Measurements from ENCODE around the gene ANTKMT. TPM values are rescaled to one million over a fixed set of nuclear protein-coding genes. Genes with fewer than 3 reads are reported as not detected.

ANTKMT gene
- total RNA-seq, 2 experiments from 2014 or later, result 12.3 to 14.2 TPM

DNA sequence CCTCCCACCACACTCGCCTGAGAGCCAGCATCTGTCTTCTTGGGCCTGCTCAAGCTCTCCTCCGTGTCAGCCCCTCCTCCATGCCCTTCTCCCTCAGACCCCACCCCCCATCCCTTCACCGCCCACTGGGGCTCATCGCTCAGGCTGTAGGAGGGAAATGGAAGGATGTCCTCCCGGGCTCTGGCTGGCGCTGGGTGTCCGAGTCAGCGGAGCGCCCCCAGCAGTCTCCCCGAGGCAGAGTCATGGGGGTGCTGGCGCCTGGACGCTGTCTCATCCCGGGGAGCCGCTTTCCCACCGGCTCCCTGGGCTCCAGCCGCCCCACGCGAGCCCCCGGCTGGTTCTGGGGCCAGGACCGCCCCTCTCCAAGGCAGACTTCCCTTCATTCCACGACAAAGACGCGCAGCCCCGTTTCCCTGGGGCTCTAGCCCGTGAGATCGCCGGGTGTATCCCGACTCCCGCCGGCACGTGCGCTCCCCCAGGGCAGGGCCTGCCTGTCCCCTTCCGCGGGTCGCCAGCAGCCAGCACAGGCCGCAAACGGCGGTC, 428 bp upstream of the ANTKMT start:
- ATAC-seq, result peak; percentile 29
- Mint-ChIP-seq H3K27ac (peak overlapping the region; percentile 77), H3K4me3 (peak overlapping the region; percentile 77), H3K4me1 (ENCODE audit: low read depth) (peaks cover 25% of the 10 kb centered on the region), H3K9me3 (ENCODE audit: insufficient read depth) (no peaks in the 10 kb centered on the region), H3K27me3 (ENCODE audit: low read depth) (peaks cover 4% of the 10 kb centered on the region), H3K36me3 (ENCODE audit: low read depth) (no peaks in the 10 kb centered on the region)
- CTCF ChIA-PET, result interaction anchor here (0.8 to 2.5 kb wide), 11 partner anchors 8 to 65 kb away, joined by 3 to 19 read pairs (median 5); partner anchors contain the start of genes CIAO3 and JMJD8
- POLR2A ChIA-PET, result interaction anchor here (1.1 to 2.3 kb wide), 4 partner anchors 9 to 31 kb away, joined by 4 to 10 read pairs (median 5); no protein-coding TSS in a partner anchor
- DNase-seq, result peak; percentile 59

DNA sequence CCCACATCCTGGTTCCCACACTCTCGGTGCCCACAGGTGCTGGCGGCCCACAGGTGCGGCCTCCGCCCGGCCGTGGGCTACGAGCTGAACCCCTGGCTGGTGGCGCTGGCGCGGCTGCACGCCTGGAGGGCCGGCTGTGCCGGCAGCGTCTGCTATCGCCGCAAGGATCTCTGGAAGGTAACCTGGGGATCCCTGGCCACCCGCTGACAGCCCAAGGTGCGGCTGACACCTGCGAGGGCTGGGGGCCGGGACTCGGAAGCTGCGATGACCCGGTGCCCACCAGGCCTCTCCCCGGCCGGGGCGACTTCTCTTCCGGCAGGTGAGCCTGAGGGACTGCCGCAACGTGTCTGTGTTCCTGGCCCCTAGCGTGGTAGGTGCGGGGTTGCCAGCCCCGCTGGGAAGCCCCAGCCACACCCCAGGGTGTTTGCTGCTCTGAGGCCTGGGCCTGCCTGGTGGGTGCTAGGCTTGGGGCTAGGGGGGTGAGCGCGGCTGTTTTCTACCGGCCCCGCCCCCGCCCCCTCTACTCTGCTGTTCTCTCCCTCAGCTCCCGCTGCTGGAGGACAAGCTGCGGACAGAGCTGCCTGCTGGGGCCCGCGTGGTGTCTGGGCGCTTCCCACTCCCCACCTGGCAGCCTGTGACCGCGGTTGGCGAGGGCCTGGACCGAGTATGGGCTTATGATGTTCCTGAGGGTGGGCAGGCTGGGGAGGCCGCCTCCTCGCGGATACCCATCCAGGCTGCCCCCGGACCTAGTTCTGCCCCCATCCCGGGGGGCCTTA, 1.0 kb downstream of the ANTKMT start:
- no peak overlapping the region for H3K27ac Mint-ChIP-seq
- H3K36me3 Mint-ChIP-seq (ENCODE audit: low read depth), result no peaks in the 10 kb centered on the region

DNA sequence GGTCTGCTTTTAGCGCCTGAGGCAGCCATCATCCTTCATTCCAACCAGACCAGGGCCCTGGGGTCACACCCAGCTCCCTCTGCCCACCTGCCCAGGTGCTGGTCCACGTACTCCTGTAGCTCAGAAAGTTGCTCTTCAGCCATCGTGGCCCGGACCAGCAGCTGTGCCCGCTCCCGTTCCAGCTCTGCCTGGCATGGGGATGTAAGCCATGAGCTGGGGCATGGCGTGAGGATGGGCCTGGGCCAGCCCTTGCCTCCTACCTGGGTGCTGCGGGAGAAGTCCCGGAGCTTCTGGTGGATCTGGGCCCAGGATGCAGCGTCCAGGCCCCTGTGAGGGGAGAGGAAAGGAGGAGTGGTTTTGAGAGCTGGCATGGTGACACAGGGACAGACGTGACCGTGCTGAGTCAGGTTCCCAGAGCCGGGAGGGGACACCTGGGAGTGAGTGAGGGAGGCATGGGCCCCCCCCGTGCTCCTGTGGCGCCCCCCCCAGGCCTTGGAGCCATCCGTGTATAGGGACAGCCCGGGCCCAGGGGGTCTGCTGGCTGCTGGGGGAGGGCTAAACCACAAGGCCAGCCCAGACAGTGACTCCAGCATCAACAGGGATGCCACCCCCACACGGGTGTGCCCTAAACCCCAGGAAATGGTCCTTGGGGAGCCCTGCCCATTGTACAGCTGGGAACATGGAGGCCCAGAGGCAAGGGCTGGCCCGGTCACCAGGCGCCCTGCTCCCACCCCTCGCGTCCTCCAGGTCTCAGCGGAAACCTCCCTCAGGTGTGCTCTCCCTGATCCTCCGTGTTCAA, 2.1 kb downstream of the ANTKMT start:
- H3K27me3 Mint-ChIP-seq (ENCODE audit: low read depth), result no peaks in the 10 kb centered on the region
- POLR2A ChIA-PET, result interaction anchor here (0.5 to 0.6 kb wide), 2 partner anchors 86 to 1500 kb away, joined by 4 read pairs; partner anchors contain the start of gene E4F1
- CTCF ChIA-PET, result interaction anchor here (1.3 to 1.9 kb wide), 2 partner anchors 10 to 18 kb away, joined by 4 to 8 read pairs; partner anchors contain the start of gene CIAO3
- no peaks in the 10 kb centered on the region for H3K36me3 Mint-ChIP-seq (ENCODE audit: low read depth)
- no peak overlapping the region for H3K4me3 Mint-ChIP-seq
- H3K9me3 Mint-ChIP-seq (ENCODE audit: insufficient read depth), result no peaks in the 10 kb centered on the region
- H3K27ac Mint-ChIP-seq, result no peak overlapping the region
- ATAC-seq, result no peak
- DNase-seq, result no peak
- peaks cover 20% of the 10 kb centered on the region for H3K4me1 Mint-ChIP-seq (ENCODE audit: low read depth)

More for the DNA sequence above, 1.0 kb downstream of the ANTKMT start:
- Mint-ChIP-seq H3K4me3 (no peak overlapping the region), H3K27me3 (ENCODE audit: low read depth) (no peaks in the 10 kb centered on the region), H3K9me3 (ENCODE audit: insufficient read depth) (no peaks in the 10 kb centered on the region), H3K4me1 (ENCODE audit: low read depth) (peaks cover 20% of the 10 kb centered on the region)
- ATAC-seq (no peak), DNase-seq (no peak)
- ChIA-PET CTCF (interaction anchor here (0.9 to 2.5 kb wide), 5 partner anchors 10 to 63 kb away, joined by 3 to 19 read pairs (median 4); partner anchors contain the start of gene CIAO3), POLR2A (interaction anchor here (0.6 to 1.7 kb wide), 6 partner anchors 14 to 277 kb away, joined by 3 to 6 read pairs (median 4); partner anchors contain the start of genes METTL26 and WDR24)

DNA sequence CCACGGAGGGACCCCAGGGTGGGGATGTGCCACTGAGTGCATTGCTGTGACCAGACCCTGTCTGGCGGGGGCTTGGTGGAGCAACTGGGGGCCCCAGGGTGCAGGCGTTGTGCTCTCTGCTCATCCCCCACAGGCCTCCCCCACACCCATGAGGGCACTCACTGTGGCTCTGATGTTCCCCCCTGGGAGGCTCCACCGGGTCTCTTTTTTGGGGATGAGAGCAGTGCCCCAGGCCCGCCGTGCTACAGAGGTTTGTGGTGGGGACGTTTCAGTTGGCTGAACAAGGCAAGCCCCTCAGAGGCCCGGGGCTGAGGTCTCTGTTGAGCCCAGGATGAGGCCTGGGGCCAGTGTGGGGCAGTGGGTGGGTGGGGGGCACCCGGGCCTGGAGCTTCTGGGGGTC, 2.7 kb downstream of the ANTKMT start:
- H3K4me1 Mint-ChIP-seq (ENCODE audit: low read depth), result peaks cover 19% of the 10 kb centered on the region
- ATAC-seq (no peak), DNase-seq (no peak)
- H3K4me3 Mint-ChIP-seq, result no peak overlapping the region
- no peak overlapping the region for H3K27ac Mint-ChIP-seq
- ChIA-PET POLR2A (interaction anchor here (0.5 to 0.9 kb wide), 3 partner anchors 34 to 1499 kb away, joined by 3 to 4 read pairs (median 4); partner anchors contain the start of genes E4F1 and WDR24), CTCF (interaction anchor here (1.9 kb wide), 1 partner anchor 11 kb away, joined by 8 read pairs; no protein-coding TSS in a partner anchor)
- no peaks in the 10 kb centered on the region for H3K36me3 Mint-ChIP-seq (ENCODE audit: low read depth)
- no peaks in the 10 kb centered on the region for H3K9me3 Mint-ChIP-seq (ENCODE audit: insufficient read depth)
- no peaks in the 10 kb centered on the region for H3K27me3 Mint-ChIP-seq (ENCODE audit: low read depth)

DNA sequence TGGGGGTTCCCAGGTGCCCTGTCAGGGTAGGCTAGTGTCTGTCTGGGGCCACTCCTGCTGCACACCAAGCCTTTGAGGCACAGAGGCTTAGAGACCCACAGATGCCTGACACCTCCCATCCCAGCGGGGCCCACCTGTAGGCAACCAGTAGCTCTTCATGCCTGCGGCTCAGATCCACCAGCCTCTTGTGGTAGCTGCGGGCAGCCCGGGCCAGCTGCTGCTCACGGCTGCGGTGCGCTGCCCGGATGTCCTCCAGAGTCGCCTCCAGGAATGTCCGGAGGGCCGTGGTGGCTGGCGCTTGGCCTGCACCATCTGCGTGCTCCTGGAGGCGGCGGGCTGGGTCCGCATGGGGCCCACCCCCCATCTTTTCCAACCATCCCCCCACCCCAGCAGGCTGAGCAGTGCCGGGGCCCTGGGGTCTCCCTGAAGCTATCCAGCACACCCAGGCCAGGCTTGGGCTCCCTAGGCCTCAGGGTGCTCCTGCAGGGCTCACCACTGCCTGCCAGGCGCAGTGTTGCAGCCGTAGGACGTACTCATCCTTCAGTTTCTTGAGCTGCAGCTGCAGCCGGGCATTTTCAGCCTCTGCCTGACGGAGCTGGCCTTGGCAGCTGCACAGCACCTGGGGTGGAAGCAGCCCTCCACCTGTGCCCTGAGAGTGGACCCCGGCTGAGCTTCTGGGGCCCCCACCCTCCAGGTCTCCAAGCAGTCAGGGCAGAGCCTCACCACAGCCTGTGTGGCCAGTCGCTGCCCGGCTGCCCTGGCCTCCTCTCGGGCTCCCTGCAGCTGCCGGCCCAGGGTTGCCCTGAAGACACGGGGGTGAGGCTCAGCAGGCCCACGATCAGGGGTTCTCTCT, 3.5 kb downstream of the ANTKMT start:
- ATAC-seq (no peak), DNase-seq (no peak)
- H3K4me1 Mint-ChIP-seq (ENCODE audit: low read depth), result peaks cover 12% of the 10 kb centered on the region
- H3K27me3 Mint-ChIP-seq (ENCODE audit: low read depth), result no peaks in the 10 kb centered on the region
- no peak overlapping the region for H3K4me3 Mint-ChIP-seq
- H3K36me3 Mint-ChIP-seq (ENCODE audit: low read depth), result no peaks in the 10 kb centered on the region
- CTCF ChIA-PET, result interaction anchor here (0.6 to 1.9 kb wide), 3 partner anchors 12 to 20 kb away, joined by 3 to 8 read pairs (median 3); no protein-coding TSS in a partner anchor
- POLR2A ChIA-PET, result interaction anchor here (0.8 to 0.9 kb wide), 2 partner anchors 35 to 60 kb away, joined by 3 to 4 read pairs; partner anchors contain the start of gene WDR24
- no peaks in the 10 kb centered on the region for H3K9me3 Mint-ChIP-seq (ENCODE audit: insufficient read depth)
- no peak overlapping the region for H3K27ac Mint-ChIP-seq

DNA sequence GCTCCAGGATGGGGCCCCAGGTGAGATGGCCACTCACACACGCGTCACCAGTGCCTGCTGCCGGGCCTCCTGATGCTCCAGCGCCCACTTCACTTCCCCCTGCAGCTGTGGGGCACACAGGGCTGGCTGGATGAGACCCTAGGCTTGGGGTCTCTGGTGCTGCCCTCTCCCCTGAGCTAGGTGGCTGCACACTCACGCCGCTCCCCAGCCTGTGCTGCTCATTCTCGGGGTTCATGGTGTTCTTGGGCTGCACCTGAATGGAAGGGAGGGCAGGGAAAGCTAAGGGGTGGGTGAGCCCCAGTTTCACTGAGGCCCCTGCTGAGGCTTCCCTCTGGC, 4.1 kb downstream of the ANTKMT start:
- Mint-ChIP-seq H3K4me1 (ENCODE audit: low read depth) (peaks cover 7% of the 10 kb centered on the region), H3K36me3 (ENCODE audit: low read depth) (no peaks in the 10 kb centered on the region), H3K27ac (no peak overlapping the region), H3K4me3 (no peak overlapping the region), H3K27me3 (ENCODE audit: low read depth) (no peaks in the 10 kb centered on the region), H3K9me3 (ENCODE audit: insufficient read depth) (no peaks in the 10 kb centered on the region)
- DNase-seq (no peak), ATAC-seq (no peak)
- POLR2A ChIA-PET, result no interaction called here
- CTCF ChIA-PET, result interaction anchor here (1.0 to 1.1 kb wide), 3 partner anchors 12 to 18 kb away, joined by 3 to 4 read pairs (median 4); no protein-coding TSS in a partner anchor

DNA sequence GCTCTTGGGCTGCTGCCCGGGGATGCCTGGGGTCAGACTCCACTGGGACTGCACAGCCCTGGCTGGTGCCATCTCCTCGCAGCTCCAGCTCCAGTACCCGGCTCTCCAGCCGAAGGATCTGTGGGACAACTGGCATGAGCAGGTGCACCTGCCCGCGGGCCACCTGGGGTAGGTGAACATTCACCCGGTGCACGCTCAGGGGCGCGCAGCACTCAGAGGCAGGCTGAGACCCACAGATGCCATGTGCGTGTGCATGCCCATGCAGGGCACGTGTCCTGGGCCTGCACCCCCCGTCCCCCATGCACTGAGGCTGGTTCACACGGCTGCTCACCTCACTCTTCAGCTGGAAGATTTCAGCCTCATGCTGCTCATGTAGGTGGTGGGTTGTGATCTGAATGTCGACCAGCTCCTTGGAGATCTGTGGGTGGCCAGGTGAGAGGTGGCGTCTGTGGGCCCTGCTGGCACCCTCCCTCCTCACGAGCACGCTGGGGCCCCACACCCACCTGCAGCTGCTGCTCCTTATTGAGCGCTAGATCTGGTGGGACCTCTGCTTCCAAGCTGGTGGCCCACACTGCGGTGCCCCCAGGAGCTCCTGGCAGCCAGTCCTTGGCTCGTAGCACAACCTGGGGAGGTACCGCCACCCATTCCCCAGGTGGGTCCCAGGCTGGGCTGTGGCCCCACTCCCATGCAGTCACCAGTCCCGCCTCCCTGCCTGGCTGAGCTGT, 4.7 kb downstream of the ANTKMT start:
- POLR2A ChIA-PET, result no interaction called here
- Mint-ChIP-seq H3K9me3 (ENCODE audit: insufficient read depth) (no peaks in the 10 kb centered on the region), H3K27ac (no peak overlapping the region), H3K36me3 (ENCODE audit: low read depth) (no peaks in the 10 kb centered on the region), H3K4me3 (no peak overlapping the region), H3K27me3 (ENCODE audit: low read depth) (no peaks in the 10 kb centered on the region), H3K4me1 (ENCODE audit: low read depth) (peaks cover under 1% of the 10 kb centered on the region)
- DNase-seq (no peak), ATAC-seq (no peak)
- CTCF ChIA-PET, result interaction anchor here (0.9 to 1.1 kb wide), 4 partner anchors 10 to 18 kb away, joined by 3 to 4 read pairs (median 4); no protein-coding TSS in a partner anchor

DNA sequence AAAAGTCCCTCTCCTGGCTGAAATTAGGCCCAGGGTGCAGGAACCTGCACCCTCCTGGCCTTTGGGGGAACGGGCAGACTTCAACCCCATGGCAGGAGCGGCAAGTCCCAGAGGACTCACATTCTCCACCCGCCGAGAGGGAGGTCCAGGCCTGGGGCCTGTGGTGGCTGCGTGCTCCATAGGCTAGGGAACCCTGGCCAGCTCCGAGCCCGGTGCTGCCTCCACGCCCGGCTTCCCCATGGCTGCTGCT, 5.2 kb downstream of the ANTKMT start:
- ChIA-PET POLR2A (no interaction called here), CTCF (interaction anchor here (0.9 to 1.1 kb wide), 3 partner anchors 10 to 13 kb away, joined by 3 to 4 read pairs (median 4); no protein-coding TSS in a partner anchor)
- DNase-seq, result no peak
- H3K4me3 Mint-ChIP-seq, result no peak overlapping the region
- no peak for ATAC-seq
- no peaks in the 10 kb centered on the region for H3K9me3 Mint-ChIP-seq (ENCODE audit: insufficient read depth)
- no peak overlapping the region for H3K27ac Mint-ChIP-seq
- H3K36me3 Mint-ChIP-seq (ENCODE audit: low read depth), result no peaks in the 10 kb centered on the region
- H3K27me3 Mint-ChIP-seq (ENCODE audit: low read depth), result no peaks in the 10 kb centered on the region
- H3K4me1 Mint-ChIP-seq (ENCODE audit: low read depth), result no peaks in the 10 kb centered on the region

DNA sequence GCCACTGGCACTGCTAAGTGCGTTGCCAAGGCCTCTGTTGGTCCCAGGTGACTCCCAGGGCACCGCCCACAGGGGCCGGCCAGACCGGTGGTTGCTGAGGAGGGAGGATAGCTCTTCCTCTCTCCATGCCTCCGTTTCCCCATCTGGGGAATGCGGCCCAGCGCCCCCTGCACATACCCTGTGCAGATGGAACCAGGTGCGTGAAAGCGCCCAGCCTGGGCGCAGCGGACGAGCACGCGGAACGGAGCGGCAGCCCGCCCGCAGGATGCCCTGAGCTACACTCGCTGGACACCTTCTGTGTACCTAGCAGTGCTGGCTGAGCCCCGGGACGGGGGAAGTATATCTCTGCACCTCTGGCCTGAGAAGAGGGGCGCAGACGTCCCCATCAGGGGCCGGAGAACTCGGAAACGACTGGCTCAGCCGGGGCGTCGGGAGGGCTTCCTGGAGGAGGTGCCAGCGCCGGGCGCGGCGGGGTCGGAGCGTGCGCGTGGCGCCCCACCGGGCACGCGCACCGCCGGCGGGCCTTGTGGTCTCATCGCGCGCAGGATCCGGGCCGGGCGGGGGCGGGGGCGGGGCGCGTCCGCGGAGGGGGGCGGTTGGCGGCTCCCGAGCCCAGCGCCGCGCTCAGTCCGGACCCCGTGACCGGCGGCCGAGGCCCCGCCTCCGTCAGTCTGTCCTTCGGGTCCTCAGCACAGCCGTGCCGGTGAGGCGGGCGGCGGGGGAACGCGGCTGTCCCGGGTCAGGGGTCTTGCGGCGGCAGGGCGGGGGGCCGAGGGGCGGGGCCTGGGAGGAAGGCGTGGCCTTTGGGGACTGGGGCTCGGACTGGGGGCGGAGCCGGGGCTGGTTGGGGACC, 5.7 kb downstream of the ANTKMT start, which contains the start of the genes CCDC78 and HAGHL:
CCDC78 (minus strand) TSS at position 6 of the 853 bp plus-strand sequence. CDS start 76 bp downstream, outside the sequence.
HAGHL (plus strand) TSS at position 669 of the 853 bp plus-strand sequence. CDS start 404 bp downstream, outside the sequence.
- no peaks in the 10 kb centered on the region for H3K36me3 Mint-ChIP-seq (ENCODE audit: low read depth)
- peak; percentile 47 for ATAC-seq
- peak within 1 kb of the TSS; percentile 72 for H3K4me3 Mint-ChIP-seq
- H3K4me1 Mint-ChIP-seq (ENCODE audit: low read depth), result no peaks in the 10 kb centered on the region
- no peaks in the 10 kb centered on the region for H3K9me3 Mint-ChIP-seq (ENCODE audit: insufficient read depth)
- no peaks in the 10 kb centered on the region for H3K27me3 Mint-ChIP-seq (ENCODE audit: low read depth)
- peak; percentile 71 for DNase-seq
- ChIA-PET POLR2A (no interaction called here), CTCF (interaction anchor here (0.7 to 1.1 kb wide), 2 partner anchors 11 kb away, joined by 3 to 4 read pairs; no protein-coding TSS in a partner anchor)
- H3K27ac Mint-ChIP-seq, result no peak within 1 kb of the TSS

All from activated CD8-positive, alpha-beta T cell treated with anti-CD3 and anti-CD28 coated beads, Interleukin-2, amount 10 ng/mL, durations not matched to agents 7 days and 5 days (primary cell).